RPMI7951 (cell line): ENCODE data around the gene NTM. TPM values are rescaled to one million over a fixed set of nuclear protein-coding genes. Genes with fewer than 3 reads are reported as not detected.

Experiments
- DNase-seq: peaks from one replicate; pipeline ENCODE4 v3.0.0-alpha.2; 2012; ENCODE audit warnings: low read depth
- total RNA-seq: library from RNA; depleted of rRNA; stranded (reverse); fragments of >200 nt; shearing (Covaris generic); gene quantifications from 2 replicates; pipeline ENCODE4 v1.2.3, GENCODE V29; 2014

NTM gene
- total RNA-seq, 1 experiment from 2014 or later: 47.8 TPM

GRCh38 chr11:131864228-131864627, 493.8 kb downstream of the NTM start:
- DNase-seq: peak; percentile 21

DNA sequence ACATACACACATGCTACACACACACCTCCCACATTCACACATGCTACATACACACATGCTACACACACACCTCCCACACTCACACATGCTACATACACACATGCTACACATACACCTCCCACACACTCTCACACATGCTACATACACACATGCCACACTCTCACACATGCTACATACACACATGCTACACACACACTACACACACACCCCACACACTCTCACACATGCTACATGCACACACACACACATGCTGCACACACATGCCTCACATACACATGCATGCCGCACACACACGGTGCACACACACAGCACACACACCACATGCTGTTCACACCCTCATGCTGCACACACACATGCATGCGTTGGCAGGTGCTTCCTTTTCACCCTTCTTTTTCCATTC, 495.4 kb downstream of the NTM start:
- no peak for DNase-seq

DNA sequence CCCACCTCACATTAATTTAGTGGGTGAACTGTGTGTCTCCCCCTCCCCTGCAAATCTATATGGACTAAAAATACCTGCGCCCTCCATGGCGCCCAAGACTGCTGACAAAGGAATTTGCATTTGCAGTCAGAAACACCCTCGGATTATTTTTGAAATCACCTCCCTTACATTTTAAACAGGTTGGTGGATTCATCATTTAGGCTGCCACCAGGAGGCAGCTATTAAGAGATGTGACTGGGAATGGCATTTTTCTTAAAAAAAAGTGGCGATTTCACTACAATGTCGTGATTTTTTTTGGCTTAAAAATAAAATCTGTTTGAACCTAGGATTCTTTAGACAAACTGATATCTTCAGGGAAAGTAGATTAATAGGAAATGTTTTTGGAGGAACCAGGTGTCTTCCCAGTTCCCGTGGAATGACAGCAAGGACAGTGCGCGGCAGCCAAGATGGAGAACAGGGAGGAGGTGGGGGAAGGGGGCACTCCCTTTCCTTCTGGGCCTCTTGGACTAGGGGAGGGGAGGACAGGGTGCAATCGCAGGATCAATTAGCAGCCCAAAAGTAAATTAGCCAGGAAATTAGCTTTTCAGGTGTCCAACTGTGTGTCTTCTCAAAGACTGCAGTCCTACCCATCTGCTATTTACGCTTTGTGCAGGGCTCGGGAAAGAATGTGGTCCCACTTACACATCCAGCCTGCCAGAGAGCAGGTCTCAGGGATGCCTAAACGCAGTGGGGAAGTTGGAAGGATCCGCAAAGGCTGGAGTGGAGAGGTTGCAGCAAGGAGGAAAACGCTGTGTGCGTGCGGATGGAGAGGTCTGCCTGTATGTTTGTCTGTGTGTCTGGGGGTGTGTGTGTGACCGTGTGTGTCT, 496.4 kb downstream of the NTM start:
- DNase-seq: no peak

DNA sequence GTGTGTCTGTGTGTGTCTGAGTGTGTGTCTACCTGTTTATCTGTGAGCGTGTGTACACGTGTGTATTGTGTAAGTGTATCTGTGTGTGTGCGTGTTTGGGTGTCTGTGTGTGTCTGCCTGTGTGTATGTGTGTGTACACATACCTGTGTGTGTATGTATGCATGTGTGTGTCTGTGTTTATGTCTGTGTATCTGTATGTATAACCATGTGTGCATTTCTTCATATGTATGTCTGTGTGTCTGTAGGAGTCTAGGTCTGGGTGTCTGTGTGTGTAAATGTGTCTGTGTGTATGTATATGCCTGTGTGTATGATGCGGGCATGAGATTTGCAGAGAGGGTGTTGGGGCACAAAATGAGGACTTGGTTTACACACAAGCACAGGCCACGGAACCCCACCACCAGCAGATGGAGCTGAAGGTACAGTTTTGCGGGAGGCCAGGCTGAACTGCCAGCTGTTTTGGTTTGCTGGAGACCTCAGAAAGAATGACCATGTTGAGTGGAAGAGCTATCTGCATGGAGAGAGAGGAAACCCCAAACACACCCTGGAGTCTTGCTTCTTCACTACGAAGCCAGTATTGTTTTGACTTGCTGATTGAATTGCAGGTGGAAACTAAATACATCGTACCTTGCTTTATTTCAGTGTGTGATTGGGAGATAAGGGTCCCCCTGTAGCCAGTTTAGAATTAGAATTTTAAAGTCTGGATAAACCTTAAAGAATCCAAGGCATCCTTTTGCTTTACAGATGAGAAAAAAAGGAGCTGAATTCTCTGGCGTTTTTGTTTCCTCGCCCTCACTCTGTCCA, 497.2 kb downstream of the NTM start:
- peak; percentile 85 for DNase-seq

GRCh38 chr11:131868629-131869507, 498.5 kb downstream of the NTM start:
- DNase-seq: no peak

GRCh38 chr11:131870305-131870704, 499.9 kb downstream of the NTM start:
- DNase-seq: no peak

- DNase-seq: no peak
These were observed 500.6 kb downstream of the NTM start for GRCh38 chr11:131871006-131871405.

DNA sequence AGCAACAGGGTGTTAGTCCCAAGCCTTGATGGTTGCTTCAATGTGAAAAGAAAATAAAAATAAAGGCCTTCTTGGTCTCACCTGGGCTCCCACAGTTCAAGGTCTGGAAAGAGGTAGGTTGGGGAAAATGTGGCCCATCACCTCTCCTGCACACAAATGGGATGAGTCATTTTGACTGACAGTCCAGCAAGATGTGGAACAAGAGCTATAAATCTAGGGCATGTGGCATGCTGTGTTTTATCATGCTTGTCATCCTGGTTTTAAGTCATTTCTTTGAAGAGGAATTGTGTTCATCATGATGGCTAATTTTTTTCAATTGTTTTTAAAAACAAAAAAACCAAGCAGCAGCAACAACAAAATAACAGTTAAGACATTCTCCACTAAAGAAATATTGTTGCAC, 503.7 kb downstream of the NTM start:
- peak; percentile 25 for DNase-seq

DNA sequence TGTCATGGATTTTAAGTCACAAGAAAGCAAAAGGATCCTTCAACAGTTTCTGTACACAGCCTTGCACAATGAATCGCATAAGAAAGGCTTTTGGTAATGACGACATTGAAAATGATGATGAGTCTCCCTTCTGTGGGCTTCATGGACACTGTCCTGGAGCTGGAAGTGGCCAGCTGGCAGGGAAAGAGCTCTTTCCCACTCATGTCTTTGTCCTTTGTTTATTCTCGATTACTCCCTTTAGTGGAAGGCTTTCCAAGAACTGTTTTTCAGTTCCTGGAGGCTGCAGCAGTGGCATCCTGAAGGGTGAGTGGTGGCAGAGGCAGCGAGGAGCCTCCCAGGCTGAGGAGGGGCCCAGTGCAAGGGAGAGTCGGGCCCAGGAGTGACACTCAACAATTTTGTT, 505.2 kb downstream of the NTM start:
- peak; percentile 42 for DNase-seq

DNA sequence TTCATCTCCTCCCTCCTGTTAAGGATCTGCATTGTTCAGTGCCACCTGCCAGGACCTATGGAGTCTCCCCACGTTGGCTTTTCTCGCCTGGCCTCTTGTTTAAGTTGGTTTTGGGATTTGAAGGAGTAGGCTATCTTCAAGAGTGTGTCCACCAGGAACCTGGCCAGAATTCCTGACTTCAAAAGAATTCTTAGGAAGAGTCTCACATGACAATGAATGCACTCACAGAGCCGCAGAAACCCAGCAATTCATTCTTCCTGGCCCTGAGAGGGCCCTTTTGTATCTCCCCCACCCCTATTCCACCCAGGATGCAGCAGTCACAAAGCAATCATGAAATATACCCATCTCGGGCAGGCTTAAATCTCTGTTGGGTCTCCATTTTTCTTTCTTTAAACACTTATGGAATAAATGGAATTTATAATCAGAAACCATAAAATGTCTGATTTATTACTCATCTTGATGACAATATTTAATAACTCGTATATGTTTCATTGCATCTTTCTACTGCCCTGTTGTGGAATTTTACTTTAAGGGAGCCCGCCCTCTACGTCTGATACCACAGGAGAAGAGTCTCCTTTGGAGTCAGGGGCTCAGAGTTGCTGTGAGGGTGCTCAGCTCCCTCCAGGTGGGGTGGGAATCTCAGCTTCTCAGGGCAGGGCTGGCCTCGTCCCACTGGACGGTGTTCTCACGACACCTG, 507.0 kb downstream of the NTM start:
- peak; percentile 83 for DNase-seq

DNA sequence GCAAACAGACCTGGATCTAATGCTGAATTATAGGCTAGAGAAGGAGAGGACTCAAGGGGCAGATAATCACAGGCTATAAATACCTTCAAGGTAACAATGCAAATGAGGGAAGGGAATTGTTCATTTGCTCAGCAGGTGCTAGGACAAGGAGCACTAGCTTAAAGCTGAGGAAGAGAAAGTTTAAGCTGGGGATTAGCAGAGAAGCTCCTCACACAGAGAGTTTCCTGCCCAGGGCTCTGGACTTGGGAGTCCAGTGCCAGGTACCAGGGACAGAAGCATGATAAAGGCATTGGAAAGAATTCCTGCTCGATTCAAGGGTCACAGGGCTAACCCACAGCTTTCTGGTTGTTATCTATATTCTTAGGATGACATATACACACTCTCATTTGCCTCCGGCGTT, 509.9 kb downstream of the NTM start:
- no peak for DNase-seq

GRCh38 chr11:131880976-131881375, 510.6 kb downstream of the NTM start:
- no peak for DNase-seq

DNA sequence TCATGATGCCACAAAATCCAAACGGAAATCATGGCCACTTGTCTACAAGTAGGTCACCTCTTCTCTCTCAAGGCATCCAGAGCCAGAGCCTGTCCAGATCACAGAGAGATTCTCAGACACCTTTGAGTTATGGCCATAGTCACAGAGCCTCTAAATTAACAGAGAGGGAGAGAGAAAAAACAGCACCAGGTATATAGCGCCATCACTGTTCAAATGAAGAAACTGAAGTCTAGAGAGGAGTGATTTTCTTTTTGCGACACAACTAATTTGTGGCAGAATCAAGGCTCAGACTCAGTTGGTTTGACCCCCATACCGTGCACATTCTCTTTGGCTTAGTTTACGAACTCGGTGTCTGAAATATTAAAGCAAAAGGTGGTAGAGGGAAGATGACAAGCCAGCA, 512.9 kb downstream of the NTM start:
- DNase-seq: no peak

DNA sequence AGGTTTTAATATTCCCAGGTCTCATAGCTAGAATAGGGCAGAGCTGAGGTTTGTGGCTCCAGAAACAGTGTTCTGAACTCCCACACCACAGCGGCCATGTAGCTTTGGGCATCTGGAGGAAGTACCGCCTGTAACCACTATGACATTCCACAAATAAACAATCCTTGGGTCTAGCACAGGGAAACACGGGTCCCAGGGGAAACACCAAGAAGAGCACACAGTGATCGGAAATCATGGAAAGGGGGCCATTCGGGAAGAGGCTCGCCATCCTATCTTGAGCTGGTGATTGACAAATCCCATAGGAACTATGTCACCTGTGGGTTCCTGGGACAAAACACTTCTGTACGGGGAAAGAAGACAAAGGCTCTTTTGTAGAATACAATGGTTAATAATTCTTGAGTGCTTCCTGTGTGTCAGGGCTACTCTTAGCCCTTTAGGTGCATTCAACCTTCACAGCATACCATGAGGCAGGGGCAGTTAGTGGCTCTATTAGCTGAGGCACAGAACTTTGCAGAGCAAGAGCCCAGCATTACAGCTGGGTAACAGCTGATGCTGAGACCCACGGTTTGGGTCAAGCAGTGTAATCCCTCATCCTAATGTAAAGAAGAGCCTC, 514.2 kb downstream of the NTM start:
- DNase-seq: peak; percentile 75

- DNase-seq: no peak
These were observed 515.0 kb downstream of the NTM start for GRCh38 chr11:131885431-131885830.

DNA sequence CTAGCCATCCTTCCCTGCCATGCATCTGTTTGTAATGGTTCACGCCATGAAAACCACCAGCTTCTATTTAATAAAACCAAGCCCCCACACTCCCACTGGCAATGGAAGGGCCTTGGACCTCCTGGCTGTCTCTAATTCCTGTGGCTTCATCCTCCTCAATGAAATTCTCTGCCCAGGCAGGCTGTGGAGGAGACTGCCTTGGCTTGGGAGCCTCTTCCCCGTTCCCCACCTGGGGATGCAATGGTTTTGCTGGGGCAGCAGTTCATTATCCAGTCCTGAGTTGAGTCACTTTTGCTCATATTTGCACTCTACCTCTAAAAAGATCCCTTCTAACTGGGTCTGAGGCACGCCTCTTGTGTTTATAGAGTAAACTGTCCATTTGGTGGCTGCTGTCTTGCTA, 515.8 kb downstream of the NTM start:
- no peak for DNase-seq

DNA sequence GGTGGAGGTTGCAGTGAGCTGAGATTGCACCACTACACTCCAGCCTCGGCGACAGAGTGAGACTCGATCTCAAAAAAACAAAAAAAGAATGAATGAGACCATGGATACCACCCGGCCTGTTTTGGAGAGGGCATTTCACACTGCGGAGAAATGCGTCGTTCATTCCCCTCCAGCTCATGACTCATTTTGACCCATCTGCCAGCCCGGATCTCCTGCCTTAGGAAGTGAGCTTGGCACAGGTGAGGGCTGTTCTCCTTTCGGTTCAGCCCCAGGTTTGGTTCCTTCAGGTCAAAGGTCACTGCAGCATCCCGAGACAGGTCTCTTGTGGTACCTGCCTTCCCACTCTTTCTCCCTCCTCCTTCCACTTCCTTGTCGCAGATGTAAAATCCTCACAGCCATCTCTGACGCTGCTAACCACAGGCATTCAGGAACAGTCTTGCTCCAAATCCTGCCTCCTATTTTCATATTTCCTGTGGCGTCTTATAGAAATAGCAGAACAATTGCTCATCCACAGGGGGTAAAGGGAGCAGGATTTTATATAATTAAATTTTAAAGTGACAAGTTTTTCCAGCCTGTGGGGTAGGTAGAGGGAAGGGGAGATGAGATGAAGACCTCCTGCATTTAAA, 517.9 kb downstream of the NTM start:
- peak; percentile 94 for DNase-seq

GRCh38 chr11:131889146-131889577, 518.7 kb downstream of the NTM start:
- DNase-seq: peak; percentile 99

DNA sequence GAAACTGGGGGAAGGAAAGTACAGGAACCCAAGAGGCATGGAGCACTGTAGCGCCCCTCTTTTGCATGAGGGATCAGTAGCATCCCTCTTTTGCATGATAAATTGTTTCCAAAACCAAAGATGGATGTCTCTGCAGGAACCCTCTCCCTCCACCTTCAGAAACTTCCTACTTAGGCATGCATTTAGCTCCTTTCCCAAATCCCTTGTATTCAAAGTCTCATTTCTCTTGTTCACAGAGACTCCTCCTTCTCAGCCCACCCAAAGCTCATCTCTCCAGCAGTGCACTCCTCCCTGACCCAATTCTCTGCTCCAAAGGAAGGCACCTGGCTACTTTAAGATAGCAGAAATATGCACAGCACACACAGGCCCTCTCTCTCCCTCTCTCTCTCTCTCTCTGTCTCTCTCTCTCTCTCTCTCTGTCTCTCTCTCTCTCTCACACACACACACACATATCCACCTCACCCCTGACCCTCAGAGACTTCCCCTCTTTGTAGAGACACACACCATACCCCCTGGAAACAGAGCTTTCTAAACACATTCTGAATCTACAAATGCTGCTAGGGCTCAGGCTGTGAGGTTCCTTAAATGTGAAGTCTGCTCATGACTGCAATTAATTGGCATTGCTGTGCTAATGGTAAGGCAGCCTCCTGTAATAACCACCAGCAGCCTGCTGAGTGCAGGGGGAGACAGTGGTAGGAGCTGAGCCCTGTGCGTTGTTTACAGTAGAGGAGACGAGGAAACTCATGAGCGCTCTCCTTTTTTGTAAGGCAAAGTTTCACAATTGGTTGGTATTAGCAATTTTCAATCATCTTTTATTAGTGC, 519.6 kb downstream of the NTM start:
- DNase-seq: no peak
